Panc1 (cell line): ENCODE measurements around the gene IL36G.

Experiments used
- POLR2AphosphoS5 ChIP-seq: IDR thresholded peaks from 2 replicates; pipeline ENCODE4 v1.6.1; 2012; ENCODE audit warnings: mild to moderate bottlenecking, low read depth, low read length, moderate library complexity
- TF ChIP-seq, protein P1 (sequence below): fragments of 450-650 bp; IDR thresholded peaks from 2 replicates; pipeline ENCODE4 v1.5.1; 2017; ENCODE audit warnings: mild to moderate bottlenecking
- TF ChIP-seq, protein P2 (sequence below), 2 experiments: IDR thresholded peaks; 2 replicates each; pipeline ENCODE4 v1.6.1; 2011 to 2012; ENCODE audit warnings: low read depth in 2 of 2, control low read depth in 1 of 2, low read length in 1 of 2, mild to moderate bottlenecking in 1 of 2, moderate library complexity in 1 of 2; ENCODE audit not compliant: insufficient read depth in 1 of 2

DNA sequence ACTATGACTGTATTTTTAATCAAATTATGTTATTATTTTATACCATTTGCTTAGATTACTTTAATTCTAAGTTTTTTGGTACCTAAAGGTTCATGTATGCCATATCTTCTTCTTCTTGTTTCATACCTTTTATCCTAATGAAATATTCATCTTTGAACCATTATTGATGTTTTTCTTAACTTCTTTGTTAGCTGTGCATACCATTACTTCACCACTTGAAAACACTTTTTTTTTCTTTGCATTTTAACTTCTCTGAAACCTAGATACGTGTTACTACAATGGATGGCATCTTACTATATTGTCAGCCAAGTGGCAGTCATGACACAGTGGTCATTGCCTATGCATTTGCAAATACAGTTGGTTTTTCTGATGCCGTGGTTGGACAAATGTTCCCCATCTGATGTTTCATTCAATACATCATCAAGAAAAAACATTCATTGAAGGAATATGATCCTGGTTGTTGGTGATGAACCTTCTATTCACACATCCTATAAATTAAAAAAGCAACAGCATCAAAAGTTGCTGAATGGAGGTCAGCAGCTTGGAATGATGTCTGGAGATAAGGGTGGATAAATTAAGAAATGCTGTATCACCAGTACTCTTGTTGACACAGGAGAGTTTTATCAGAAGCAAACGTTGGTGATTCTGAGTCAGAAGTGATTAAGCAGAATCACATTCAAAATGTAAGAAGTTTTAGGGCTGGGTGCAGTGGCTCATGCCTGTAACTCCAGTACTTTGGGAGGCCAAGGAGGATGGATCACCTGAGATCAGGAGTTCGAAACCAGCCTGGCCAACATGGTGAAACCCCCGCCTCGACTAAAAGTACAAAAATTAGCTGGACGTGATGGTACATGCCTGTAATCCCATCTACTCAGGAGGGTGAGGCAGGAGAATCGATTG is 34.9 kb downstream of the IL36G start:
- TF ChIP-seq, protein P1, sequence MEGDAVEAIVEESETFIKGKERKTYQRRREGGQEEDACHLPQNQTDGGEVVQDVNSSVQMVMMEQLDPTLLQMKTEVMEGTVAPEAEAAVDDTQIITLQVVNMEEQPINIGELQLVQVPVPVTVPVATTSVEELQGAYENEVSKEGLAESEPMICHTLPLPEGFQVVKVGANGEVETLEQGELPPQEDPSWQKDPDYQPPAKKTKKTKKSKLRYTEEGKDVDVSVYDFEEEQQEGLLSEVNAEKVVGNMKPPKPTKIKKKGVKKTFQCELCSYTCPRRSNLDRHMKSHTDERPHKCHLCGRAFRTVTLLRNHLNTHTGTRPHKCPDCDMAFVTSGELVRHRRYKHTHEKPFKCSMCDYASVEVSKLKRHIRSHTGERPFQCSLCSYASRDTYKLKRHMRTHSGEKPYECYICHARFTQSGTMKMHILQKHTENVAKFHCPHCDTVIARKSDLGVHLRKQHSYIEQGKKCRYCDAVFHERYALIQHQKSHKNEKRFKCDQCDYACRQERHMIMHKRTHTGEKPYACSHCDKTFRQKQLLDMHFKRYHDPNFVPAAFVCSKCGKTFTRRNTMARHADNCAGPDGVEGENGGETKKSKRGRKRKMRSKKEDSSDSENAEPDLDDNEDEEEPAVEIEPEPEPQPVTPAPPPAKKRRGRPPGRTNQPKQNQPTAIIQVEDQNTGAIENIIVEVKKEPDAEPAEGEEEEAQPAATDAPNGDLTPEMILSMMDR, result no peak
- TF ChIP-seq, protein P2, sequence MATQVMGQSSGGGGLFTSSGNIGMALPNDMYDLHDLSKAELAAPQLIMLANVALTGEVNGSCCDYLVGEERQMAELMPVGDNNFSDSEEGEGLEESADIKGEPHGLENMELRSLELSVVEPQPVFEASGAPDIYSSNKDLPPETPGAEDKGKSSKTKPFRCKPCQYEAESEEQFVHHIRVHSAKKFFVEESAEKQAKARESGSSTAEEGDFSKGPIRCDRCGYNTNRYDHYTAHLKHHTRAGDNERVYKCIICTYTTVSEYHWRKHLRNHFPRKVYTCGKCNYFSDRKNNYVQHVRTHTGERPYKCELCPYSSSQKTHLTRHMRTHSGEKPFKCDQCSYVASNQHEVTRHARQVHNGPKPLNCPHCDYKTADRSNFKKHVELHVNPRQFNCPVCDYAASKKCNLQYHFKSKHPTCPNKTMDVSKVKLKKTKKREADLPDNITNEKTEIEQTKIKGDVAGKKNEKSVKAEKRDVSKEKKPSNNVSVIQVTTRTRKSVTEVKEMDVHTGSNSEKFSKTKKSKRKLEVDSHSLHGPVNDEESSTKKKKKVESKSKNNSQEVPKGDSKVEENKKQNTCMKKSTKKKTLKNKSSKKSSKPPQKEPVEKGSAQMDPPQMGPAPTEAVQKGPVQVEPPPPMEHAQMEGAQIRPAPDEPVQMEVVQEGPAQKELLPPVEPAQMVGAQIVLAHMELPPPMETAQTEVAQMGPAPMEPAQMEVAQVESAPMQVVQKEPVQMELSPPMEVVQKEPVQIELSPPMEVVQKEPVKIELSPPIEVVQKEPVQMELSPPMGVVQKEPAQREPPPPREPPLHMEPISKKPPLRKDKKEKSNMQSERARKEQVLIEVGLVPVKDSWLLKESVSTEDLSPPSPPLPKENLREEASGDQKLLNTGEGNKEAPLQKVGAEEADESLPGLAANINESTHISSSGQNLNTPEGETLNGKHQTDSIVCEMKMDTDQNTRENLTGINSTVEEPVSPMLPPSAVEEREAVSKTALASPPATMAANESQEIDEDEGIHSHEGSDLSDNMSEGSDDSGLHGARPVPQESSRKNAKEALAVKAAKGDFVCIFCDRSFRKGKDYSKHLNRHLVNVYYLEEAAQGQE (IDR thresholded peaks at IDR 0.05; ENCODE audit: insufficient read depth in 1 of 2, low read depth in 2 of 2, low read length in 1 of 2), result no peak
- no peak for TF ChIP-seq POLR2AphosphoS5
